Osteoblast (primary cell): ENCODE measurements around the gene SHTN1. TPM values are rescaled to one million over a fixed set of nuclear protein-coding genes. Genes with fewer than 3 reads are reported as not detected.

Experiments used
- DNase-seq: peaks from one replicate; pipeline ENCODE4 v3.0.0; 2011; ENCODE audit warnings: low spot score, mixed read lengths; ENCODE audit not compliant: insufficient read length; ENCODE audit errors: missing footprints
- H2AFZ ChIP-seq: 2 replicates; pipeline ENCODE4 v1.6.0; 2011; ENCODE audit warnings: mild to moderate bottlenecking, low read length
- H3K27ac ChIP-seq: 2 replicates; pipeline ENCODE4 v1.5.1; 2011; ENCODE audit warnings: mild to moderate bottlenecking, low read depth, low read length, moderate library complexity
- H3K27me3 ChIP-seq: 2 replicates; pipeline ENCODE4 v1.6.0; 2012; ENCODE audit warnings: mild to moderate bottlenecking, control low read depth, inconsistent platforms, low read length, moderate library complexity; ENCODE audit not compliant: insufficient read depth
- H3K36me3 ChIP-seq: 2 replicates; pipeline ENCODE4 v1.5.1; 2011; ENCODE audit warnings: mild to moderate bottlenecking, low read length, control low read depth, moderate library complexity; ENCODE audit not compliant: insufficient read depth
- H3K4me1 ChIP-seq: 2 replicates; pipeline ENCODE4 v1.5.1; 2011; ENCODE audit warnings: mild to moderate bottlenecking, low read length, control low read depth, moderate library complexity; ENCODE audit not compliant: insufficient read depth
- H3K4me2 ChIP-seq: 2 replicates; pipeline ENCODE4 v1.6.0; 2011; ENCODE audit warnings: mild to moderate bottlenecking, low read length; ENCODE audit not compliant: insufficient read depth
- H3K4me3 ChIP-seq: fragments of 200-600 bp; sonication (generic); 3 replicates; pipeline ENCODE4 v1.5.1; 2012; ENCODE audit warnings: mild to moderate bottlenecking, low read length, inconsistent platforms; ENCODE audit not compliant: insufficient read depth
- H3K79me2 ChIP-seq: 2 replicates; pipeline ENCODE4 v1.6.0; 2012; ENCODE audit warnings: mild to moderate bottlenecking, low read length, control low read depth, inconsistent platforms; ENCODE audit not compliant: insufficient read depth
- H3K9me3 ChIP-seq: 2 replicates; pipeline ENCODE4 v1.5.1; 2011; ENCODE audit warnings: low read depth, low read length, control low read depth
- H4K20me1 ChIP-seq: 2 replicates; pipeline ENCODE4 v1.6.0; 2012; ENCODE audit warnings: mild to moderate bottlenecking, low read length, control low read depth; ENCODE audit not compliant: insufficient read depth
- total RNA-seq: library from RNA; depleted of rRNA; stranded (reverse); fragments of >200 nt; gene quantifications from 2 replicates; pipeline ENCODE4 v1.2.3, GENCODE V29; 2012
- TF ChIP-seq, protein P1 (sequence below): IDR thresholded peaks from 2 replicates; pipeline ENCODE4 v1.5.1; 2011; ENCODE audit warnings: mild to moderate bottlenecking, low read depth, low read length, moderate library complexity; ENCODE audit errors: extremely low read depth

The SHTN1 gene
- total RNA-seq, 1 donor, result 2.2 TPM

DNA sequence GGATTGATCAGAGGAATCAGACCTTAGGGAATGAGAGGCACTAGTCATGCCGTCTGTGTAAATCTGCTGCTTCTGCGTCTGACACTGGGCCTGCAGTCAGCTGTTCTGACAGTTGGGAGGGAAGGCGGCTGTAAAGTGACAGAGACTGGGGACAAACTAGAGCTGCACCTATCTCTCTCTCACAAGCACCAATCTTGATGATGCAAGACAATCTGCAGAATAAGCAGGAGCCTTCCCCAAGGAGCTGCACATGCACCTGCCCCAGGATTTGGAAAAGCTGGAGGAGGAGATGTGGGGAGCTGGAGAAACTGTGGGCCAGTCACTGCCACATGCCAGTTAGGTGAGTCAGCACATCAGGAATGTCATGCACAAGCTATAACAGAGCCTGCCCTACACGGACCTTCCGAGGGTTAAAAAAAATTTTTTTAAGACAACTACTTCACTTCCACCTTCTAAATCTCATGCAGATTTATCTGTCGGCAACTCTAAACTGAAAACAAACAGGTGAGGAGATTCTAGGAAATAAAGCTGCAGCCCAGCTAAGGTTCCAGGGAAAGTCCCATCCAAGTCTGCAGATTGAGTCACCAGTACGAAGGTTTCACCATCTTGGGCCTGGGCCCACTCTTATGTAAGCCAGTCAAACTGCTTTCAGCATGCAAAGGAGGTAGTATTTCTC lies 116.5 kb downstream of the SHTN1 start:
- Histone ChIP-seq H3K79me2 (no peaks in the 10 kb centered on the region), H3K27ac (no peak overlapping the region), H3K4me3 (no peak overlapping the region), H3K27me3 (no peaks in the 10 kb centered on the region), H3K4me1 (peaks cover 13% of the 10 kb centered on the region), H3K36me3 (no peaks in the 10 kb centered on the region), H3K4me2 (peak overlapping the region; percentile 39), H2AFZ (no peak overlapping the region), H4K20me1 (no peaks in the 10 kb centered on the region), H3K9me3 (no peaks in the 10 kb centered on the region)
- peak; percentile 76 for DNase-seq
- TF ChIP-seq, protein P1, sequence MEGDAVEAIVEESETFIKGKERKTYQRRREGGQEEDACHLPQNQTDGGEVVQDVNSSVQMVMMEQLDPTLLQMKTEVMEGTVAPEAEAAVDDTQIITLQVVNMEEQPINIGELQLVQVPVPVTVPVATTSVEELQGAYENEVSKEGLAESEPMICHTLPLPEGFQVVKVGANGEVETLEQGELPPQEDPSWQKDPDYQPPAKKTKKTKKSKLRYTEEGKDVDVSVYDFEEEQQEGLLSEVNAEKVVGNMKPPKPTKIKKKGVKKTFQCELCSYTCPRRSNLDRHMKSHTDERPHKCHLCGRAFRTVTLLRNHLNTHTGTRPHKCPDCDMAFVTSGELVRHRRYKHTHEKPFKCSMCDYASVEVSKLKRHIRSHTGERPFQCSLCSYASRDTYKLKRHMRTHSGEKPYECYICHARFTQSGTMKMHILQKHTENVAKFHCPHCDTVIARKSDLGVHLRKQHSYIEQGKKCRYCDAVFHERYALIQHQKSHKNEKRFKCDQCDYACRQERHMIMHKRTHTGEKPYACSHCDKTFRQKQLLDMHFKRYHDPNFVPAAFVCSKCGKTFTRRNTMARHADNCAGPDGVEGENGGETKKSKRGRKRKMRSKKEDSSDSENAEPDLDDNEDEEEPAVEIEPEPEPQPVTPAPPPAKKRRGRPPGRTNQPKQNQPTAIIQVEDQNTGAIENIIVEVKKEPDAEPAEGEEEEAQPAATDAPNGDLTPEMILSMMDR, result no peak

DNA sequence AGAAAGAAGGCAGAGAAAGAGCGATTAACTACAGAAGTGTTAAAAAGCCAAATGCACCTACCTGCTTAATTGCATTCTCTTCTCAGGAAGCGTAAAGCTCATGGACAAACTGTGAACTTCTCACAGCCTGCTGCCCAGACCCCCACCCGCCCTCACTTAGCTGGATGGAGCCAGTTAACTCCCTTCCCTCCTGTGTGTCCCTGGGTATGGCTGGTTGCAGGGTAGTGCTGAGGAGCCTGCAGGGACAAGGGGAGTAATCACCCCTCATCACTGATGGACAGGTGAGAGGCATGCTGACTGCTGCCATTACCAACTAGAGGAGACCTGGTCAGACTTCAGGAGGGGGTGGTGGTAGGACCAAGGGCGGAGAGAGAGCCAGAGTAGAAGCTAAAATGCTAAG lies 118.2 kb downstream of the SHTN1 start:
- Histone ChIP-seq H3K9me3 (no peaks in the 10 kb centered on the region), H3K27me3 (no peaks in the 10 kb centered on the region), H3K79me2 (no peaks in the 10 kb centered on the region), H2AFZ (no peak overlapping the region), H4K20me1 (no peaks in the 10 kb centered on the region), H3K27ac (no peak overlapping the region), H3K36me3 (no peaks in the 10 kb centered on the region), H3K4me2 (no peak overlapping the region), H3K4me1 (peaks cover 13% of the 10 kb centered on the region), H3K4me3 (no peak overlapping the region)
- no peak for DNase-seq
- TF ChIP-seq, protein P1, result no peak

DNA sequence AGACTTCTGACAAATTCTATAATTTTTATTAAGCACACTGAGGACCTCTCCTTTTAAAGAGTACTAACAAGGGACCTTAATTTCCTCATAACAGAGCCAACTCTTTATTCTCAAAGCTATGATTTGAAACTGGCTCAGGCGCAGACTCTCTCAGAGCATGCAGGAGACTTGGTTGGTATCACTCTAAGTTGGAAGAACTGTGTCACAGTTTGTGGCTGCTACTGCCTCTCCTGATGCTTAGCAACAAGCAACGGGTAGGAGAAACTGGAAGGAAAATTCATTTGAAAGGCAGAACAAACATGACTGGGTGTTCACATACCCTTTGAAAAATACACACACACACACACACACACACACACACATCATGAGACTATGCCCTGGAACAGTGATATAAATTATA lies 122.3 kb downstream of the SHTN1 start:
- H3K27ac ChIP-seq, result no peak overlapping the region
- no peak overlapping the region for H3K4me3 ChIP-seq
- H3K9me3 ChIP-seq, result no peaks in the 10 kb centered on the region
- no peaks in the 10 kb centered on the region for H3K4me1 ChIP-seq
- H3K4me2 ChIP-seq, result no peak overlapping the region
- no peaks in the 10 kb centered on the region for H4K20me1 ChIP-seq
- H3K36me3 ChIP-seq, result no peaks in the 10 kb centered on the region
- H2AFZ ChIP-seq, result no peak overlapping the region
- H3K79me2 ChIP-seq, result no peaks in the 10 kb centered on the region
- TF ChIP-seq, protein P1, result no peak
- no peak for DNase-seq
- no peaks in the 10 kb centered on the region for H3K27me3 ChIP-seq

DNA sequence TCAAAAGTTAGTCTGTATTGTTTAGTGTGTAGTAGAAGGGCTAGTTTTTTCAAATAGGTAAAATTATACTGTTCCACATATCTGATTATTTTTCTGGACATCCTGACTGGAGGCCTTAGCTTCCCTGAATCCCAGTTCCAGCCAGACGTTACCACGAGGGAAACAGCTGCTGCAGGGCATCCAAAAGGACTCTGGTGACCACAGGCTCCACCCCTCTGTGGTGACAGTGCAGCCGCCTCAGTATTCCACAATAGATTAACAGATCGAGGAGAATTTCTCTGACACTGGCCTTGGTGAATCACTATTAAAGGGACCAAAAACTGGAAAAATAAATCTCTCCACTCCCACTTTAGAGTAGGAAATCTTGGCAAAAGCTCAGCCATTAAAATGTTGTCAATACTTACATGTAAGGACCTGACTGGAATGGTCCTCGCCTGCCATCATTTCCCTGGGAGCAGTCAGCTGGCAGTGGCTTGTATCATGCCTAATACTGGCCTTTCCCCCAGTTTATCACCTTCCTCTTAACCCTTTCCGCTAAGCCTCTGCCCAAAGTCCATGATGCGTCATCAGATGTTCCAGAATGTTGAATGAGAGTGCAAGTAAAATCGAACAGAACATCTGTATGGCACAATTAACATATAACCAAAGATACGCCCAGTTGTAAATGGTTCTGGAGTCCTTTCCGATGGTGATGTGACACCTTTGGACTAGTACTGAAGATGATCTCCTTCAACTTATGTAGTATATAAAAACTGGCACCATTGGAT lies 124.1 kb downstream of the SHTN1 start:
- no peaks in the 10 kb centered on the region for H4K20me1 ChIP-seq
- no peak overlapping the region for H3K27ac ChIP-seq
- no peaks in the 10 kb centered on the region for H3K36me3 ChIP-seq
- no peaks in the 10 kb centered on the region for H3K27me3 ChIP-seq
- no peaks in the 10 kb centered on the region for H3K4me1 ChIP-seq
- TF ChIP-seq, protein P1, result no peak
- DNase-seq, result no peak
- no peak overlapping the region for H3K4me2 ChIP-seq
- no peak overlapping the region for H3K4me3 ChIP-seq
- no peak overlapping the region for H2AFZ ChIP-seq
- no peaks in the 10 kb centered on the region for H3K79me2 ChIP-seq
- H3K9me3 ChIP-seq, result no peaks in the 10 kb centered on the region
